ENCODE measurements around the gene MYO1B.

Gene MYO1B

DNA sequence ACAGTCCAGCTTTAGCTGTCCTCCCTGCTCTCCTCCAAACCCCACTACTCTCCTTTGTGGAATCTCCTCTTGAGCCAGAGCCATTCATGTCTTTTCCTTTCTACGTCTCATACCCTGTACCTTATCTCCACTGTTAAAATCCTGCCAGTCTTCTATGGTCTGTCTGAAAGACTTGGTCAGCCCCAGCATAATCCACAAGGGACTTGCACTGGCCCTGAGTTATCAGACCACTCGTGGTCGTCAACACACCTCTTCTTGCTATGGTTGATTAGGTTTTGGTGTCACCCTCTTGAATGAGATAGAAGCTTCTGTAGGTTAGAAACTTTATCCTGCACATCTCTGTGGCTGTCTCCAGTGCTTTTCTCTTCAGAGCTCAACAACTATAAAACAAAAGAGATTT is 56.8 kb downstream of the MYO1B start:
- no peak for DNase-seq

DNA sequence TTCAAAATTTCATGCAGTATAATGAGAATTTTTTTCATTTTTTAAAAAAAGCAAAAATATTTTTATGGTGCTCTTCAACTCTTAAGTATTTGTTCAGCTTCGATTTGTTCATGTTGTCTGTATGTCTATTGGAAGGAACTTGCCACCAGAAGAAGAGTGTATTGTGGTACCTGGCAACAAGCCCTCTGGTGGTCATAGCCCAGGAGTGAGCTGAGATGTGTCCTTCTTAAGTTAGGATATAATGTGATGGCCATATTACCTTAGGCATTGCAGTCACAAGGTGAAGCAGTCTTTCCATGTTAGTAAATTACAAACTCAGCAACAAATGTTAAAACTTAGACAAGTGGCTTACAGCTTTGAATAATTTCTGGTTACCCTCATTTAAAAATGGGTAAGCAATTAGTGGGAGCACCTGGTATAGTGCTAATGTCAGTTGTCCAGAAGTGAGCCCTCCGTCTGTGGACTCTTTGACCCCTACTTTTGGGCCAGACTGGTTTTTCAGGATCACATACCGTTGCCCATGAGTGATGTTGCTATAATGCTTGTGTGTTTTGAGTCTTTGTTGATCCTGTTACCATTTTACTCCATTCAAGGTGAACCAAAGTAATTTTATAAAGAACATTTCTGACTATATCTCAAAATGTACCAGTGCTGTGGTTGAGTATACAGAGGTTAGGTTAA is 57.4 kb downstream of the MYO1B start:
- DNase-seq = peak; percentile 31

DNA sequence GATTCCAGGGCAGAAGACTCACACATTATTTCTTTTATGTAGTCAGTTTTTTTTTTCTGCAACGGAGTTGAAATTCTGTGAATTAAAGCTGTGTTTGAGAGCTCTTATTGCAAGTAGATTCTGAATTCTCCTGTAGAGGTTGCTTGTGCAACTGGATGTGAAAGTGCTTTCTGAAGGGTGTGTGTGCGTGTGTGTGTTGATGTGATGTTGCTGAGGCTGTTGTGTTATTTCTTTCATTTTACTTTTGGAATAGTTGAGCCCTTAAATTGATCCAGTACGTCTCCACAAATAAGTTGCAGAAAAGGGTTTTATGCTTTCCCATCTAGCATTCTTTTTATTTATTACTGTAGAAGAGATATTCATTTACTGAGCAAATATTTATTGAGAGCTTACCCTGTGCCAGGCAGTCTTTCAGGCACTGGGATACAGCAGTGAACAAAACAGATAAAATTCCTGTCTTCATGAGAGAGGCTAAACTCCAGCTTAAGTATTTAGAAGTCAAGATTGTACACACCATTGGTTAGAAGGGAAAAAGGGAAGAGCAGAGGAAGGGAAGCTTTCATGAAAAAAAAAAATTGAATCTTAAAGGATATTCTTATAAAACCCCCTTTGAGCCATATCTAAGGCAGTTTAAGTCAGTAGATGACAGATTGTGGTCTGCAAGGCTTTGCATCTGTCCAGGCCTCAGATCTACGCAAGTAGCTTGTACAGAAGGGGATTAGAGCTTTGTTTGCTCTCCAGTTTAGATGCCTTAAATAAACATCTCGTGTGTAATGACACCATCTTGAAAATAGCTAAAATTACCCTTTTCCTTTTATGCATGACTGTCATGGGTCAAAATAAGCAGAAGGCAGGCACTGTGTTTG is 58.2 kb downstream of the MYO1B start:
- DNase-seq = peak; percentile 24

DNA sequence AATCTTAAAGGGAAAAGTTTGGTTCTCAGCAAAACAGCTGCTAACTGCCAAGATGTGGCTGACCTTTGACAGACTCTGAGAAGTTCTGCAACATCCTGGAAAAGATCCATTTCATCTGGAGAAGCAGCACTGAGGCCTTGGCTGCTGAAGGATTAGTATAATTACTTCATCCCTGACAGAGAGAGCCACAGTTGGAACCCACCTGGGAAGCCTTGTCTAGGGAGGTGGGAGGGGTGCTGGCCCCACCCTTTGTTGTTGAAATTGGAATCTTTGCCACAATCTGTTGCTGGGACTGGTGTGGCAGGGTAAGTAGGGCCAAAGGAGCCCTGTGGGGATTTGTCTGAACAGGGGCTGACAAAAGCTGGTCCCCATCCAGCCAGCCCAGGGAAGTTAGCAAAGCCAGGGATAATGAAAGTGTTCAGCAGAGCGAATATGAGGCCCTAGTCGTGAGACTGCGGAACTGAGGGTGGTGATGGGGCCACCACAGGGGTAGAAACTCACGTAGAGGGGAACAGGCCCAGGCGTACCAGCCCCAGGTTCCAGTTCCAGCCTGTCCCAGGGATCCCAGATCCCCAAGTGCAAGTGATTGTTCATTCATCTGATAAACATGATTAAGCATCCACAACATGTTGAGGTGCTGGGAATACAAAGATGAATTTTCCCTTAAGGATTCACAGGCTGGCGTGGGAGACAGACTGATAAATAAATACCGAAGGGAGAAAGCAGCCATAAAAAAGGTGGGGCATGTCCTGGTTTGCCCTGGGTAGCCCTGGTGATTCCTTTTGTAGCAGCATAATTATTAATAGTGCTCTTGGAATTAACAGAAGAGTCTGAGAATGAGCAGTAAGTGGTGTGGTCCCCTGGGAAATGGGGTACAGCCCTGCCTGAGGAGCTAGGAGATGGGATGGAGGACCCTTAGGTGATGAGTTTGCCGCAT is 60.0 kb downstream of the MYO1B start:
- DNase-seq = no peak

GRCh38 chr2:191308026-191308425 is 62.8 kb downstream of the MYO1B start:
- no peak for DNase-seq

DNA sequence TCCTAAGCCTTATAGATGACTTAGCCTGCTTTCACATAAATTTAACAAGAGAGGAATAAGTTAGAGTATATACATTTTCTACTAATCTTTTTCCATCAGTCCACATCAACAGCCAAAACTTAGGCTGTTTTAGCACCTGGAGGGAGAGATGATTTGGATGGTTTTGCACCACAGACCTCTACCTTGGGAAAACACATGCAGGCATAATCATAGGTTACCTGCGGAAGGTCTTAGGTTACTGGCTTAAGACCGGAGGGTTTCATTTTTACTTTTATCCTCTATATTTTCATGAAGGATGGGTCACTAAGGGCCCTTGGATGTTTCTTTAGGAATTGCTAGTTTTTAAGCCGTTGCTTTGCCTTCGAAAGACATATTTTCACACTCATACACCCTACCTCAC is 66.0 kb downstream of the MYO1B start:
- DNase-seq = no peak

DNA sequence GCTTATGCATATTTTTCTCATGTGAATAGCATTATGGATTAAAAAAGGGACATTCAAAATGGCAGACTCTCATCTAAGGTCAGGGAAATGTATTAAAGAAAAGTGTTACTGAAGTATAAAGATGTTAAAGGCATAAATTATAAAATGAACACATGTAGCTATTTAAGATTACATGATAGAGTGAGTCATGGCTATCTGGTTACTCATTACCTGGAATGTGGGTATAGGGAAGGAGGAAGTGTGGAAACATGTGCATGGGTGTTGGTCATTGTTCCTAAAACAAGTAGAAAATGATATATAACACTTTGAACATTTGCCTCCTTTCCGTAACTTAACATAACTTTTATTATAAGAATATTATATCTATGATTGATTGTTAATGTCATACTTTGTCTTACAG is 66.4 kb downstream of the MYO1B start:
- no peak for DNase-seq

- no peak for DNase-seq
These were observed 67.0 kb downstream of the MYO1B start for GRCh38 chr2:191312163-191312562.

GRCh38 chr2:191312662-191313061 is 67.5 kb downstream of the MYO1B start:
- DNase-seq = no peak

DNA sequence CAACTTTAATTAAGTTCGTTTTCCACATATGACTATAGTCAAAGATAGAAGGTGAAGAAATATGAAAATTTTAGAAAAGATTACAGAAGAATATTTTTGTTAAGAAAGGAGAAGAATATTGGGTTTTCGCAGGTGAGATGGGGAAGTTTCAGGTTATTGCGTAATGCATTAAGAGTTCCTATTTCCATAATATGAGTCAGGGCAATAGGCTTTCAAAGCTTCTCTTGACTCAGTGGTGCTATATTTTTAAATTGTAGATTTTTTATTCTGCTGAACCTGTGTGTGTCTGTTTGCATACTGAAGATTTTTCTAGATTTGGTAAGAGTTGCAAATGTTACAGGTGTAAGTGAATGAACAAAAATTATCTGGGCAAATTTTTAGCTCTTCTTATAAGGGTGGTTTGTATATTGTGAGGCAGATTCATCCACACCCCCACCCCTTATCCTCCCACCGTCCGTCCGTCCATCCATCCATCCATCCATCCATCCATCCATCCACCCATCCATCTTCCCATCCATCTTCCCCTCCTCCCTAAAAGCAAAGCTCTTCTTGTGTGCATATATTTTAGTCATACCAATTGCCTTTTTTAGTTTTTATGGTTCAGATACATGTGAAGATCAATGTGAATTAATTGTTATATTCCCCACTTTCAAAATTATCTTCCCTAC is 69.6 kb downstream of the MYO1B start:
- DNase-seq = no peak

GRCh38 chr2:191315365-191315752 is 70.2 kb downstream of the MYO1B start:
- no peak for DNase-seq

GRCh38 chr2:191316246-191316994 is 71.2 kb downstream of the MYO1B start:
- DNase-seq = no peak

- no peak for DNase-seq
These were observed 73.0 kb downstream of the MYO1B start for GRCh38 chr2:191318037-191318728.

DNA sequence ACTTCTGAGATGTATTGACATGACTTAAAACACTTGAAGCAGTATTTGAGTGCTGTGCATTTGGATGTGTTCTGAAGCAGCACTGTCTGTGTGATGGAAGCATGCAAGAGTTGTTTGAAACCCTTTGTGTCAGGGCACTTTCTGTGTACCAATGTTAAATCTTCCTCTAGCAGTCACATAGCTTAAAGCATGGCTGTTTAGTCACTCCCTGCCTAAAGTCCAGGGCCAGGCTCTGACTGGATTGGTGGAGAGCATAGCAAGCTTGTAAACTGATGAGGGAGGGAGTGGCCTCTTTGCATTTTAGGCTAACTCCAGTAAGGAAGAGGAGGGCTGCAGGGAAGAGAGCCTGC is 73.5 kb downstream of the MYO1B start:
- no peak for DNase-seq

GRCh38 chr2:191319186-191319585 is 74.0 kb downstream of the MYO1B start:
- DNase-seq = no peak

DNA sequence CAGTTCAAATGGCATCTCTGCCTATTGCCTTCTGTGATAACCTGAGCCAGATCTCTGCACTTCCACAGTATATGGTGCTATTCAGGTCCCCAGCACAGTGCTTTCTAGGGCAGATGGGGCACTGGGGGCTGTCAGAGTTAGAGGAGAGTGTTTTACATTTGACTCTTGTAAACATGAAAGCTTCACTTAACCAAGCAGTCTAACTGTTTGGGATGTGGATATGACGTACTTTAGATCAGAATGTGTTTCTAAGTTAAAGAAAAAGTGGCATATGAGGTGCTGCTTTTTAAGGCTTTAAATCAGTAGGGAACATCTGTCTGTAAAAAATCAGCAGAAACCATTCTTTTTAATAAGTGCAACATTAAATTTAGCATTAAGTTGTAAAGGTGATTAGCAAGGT is 75.7 kb downstream of the MYO1B start:
- DNase-seq = no peak

GRCh38 chr2:191321861-191322662 is 76.9 kb downstream of the MYO1B start:
- DNase-seq = peak; percentile 75

DNA sequence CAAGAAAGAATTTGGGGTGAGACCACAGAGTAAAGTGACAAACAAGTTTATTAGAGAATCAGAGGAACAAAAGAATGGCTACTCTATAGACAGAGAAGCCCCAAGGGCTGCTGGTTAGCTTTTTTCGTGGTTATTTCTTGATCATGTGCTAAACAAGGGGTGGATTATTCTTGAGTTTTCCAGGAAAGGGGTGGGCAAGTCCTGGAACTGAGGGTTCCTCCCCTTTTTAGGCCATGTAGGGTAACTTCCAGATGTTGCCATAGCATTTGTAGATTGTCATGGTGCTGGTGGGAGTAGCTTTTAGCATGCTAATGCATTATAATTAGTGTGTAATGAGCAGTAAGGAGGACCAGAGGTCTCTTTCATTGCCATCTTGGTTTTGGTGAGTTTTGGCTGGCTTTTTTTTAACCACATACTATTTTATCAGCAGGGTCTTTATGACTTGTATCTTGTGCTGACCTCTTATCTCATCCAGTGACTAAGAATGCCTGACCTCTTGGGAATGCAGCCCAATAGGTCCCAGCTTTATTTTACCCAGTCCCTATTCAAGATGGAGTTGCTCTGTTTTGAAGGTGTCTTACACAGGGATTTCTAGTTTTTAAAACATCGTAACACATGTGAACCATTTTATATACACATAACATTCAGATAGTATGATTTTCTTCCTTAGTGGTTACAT is 77.8 kb downstream of the MYO1B start:
- DNase-seq = no peak

DNA sequence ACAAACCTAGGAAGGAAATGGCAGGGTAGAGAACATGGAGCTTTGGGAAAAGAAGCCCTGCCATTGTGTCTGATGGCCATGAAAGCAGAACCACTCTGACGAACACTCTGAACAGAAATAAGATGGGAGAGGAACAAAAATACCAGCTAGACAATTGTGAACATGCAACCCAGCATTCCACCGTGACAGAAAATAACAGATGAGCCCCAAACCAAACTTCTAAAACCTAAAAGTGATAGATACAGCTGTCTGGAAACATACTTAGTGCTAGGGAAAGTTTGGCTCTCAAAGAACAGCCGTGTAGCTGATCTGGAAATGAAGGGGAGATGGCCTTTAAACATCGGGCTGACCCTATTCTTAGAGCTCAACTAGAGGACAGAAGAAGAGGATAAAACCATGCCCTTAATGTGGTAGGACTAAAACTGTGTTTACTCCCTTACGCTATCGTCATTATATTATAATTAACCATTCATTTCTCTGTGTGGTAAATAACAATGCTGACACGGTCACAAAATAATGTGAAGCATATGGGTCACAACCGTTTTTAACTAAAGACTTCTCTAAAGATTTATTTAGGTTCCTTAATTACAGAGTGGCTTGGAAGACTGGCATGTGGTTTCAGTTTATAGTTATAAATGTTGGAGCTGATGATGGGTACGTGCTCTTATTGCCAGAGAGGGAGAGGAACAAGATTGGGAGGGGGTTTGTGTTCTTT is 80.6 kb downstream of the MYO1B start:
- DNase-seq = no peak

Measured in NCI-H146 (cell line).